Sigmoid colon (tissue), 3 donors: ENCODE data around the gene SLC8A2.

Experiments
- CTCF ChIP-seq, 4 experiments: fragments of 450-650 bp in 3 of 4; fragments of 200-600 bp in 1 of 4; IDR thresholded peaks; one replicate each; pipeline ENCODE4 v1.5.1; 2016 to 2019; ENCODE audit warnings: antibody characterized with exemption in 4 of 4, mild to moderate bottlenecking in 3 of 4, moderate library complexity in 2 of 4
- POLR2A ChIP-seq, 2 donors: fragments of 450-650 bp; IDR thresholded peaks; one replicate each; pipeline ENCODE4 v1.6.1; 2016; ENCODE audit warnings: antibody characterized with exemption in 2 of 2, mild to moderate bottlenecking in 2 of 2, moderate library complexity in 2 of 2

DNA sequence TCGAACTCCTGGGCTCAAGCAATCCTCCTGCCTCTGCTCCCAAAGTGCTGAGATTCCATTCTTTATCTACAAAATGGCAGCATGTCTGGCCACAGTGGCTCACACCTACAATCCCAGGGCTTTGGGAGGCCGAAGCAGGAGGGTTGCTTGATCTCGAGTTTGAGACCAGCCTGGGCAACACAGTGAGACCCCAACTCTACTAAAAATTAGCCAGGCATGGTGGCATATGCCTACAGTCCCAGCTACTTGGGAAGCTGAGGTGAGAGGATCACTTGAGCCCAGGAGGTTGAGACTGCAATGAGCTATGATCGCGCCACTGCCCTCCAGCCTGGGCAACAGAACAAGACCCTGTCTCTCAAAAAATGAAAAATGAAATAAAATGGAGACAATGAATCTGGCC lies 37.0 kb upstream of the SLC8A2 start:
- no peak for TF ChIP-seq CTCF (IDR thresholded peaks at IDR 0.05)
- no peak for TF ChIP-seq POLR2A (IDR thresholded peaks at IDR 0.05)
